GM18951 (cell line): ENCODE measurements around the gene TAS2R14.

Source experiments
- POLR2A ChIP-seq: IDR thresholded peaks from 4 replicates; pipeline ENCODE4 v1.6.1; 2011; ENCODE audit warnings: mild to moderate bottlenecking; ENCODE audit not compliant: insufficient read length, insufficient read depth; ENCODE audit errors: extremely low read depth
- in situ Hi-C: fragments of 300-500 bp; cut with MboI; formaldehyde crosslinking; loops from one replicate; pipeline ENCODE4 v1.12.0; 2022; ENCODE audit warnings: low sequenced_read_pairs, mixed read lengths, inconsistent platforms; ENCODE audit not compliant: unreplicated experiment

The TAS2R14 gene

DNA sequence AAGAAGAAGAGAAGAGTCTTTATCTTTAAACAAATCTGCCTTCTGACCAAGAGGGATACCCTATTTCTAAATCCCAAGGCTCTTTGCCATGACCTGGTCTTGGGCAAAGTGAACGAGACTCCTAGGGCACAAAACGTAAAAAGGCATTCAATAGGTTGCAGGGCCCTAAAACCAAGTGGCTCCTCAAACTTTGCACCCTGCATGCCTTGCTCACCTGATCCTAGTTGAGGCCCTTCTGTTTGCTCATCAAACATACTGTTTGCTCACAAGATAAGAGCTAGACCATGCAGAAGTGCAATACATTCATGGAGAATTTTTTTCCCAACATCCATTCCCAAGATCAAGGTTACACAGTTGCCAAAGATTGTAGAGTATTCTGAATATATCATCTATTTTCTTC lies 47.1 kb downstream of the TAS2R14 start:
- no peak for TF ChIP-seq POLR2A
- in situ Hi-C loops, result no loop called here

GRCh38 chr12:10889226-10889625 lies 49.8 kb downstream of the TAS2R14 start:
- in situ Hi-C loops, result no loop called here
- TF ChIP-seq POLR2A, result no peak
